HG03097 (cell line): Measurements from ENCODE around the gene NKTR.
"Not testable (repeated sequence)": the region's sequence is repeated elsewhere in the genome, so short reads cannot be mapped to it uniquely, and the experiment has no call there.

Source experiments
- ATAC-seq: cut with Tn5 transposase; IDR thresholded peaks from one replicate; pipeline ENCODE4 v1.9.1; 2021; ENCODE audit not compliant: unreplicated experiment, low FRiP score

The NKTR gene

DNA sequence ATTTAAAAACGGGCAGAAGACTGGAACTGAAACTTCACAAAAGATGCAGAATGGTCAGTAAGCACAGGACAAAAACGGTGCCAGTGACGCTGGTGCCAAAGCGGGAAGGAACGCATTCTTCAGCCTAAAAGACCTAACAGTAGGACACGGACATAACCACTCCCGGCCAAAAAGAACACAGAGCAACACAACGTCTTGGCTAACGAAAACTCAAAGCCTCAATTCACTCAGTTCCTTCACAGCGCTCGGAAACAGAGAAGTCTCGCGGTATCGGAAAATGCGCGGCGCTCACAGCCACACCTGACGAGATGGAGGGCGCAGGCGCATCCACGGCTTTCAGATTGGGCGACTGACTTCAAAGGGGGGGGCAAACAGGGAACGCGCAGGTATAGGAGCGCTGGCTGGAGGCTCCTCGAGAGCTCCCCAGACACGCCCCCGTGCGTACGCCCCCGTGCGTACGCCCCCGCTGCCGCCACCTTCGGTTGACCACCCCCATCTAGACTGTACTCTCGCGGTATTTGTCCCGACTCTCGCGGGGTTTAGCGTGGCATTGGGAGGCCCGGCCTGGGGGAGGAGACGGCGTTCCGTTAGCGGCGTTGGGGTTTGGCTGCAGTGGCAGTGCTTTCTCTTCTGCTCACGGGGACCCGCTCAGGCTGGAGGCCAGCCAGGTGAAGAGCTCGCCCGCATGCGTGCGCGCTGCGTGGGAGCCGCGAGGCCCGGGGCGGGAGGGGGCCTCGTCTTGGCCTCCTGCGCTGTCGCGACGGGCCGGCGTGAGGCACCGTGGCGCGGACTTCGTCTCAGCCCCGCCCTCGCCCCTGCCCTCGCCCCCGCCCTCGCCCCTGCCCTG is at the start of gene NKTR:
NKTR (plus strand) TSS at position 576 of the 847 bp plus-strand sequence. CDS start 321 bp downstream, outside the sequence.
- peak; percentile 84 for ATAC-seq

DNA sequence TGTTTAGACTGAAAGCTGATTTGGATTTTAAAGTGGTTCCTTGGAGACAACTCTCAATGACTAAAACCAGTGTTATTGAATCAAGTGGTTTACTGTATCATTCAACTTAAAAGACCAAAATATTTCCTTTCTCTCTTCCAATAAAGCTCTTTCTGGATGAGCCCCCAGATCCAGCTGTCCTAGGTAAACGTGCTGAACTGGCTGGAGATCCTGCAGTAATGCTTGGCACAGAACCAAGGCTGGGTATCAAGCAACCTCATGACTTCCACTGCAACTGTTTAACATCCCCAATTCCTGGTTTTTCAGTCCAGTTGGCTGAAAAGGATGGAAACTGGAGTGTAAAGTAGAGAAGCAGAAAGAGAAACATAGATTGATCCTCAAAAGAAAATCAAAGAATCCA is 47.7 kb upstream of the NKTR start:
- ATAC-seq, result no peak

DNA sequence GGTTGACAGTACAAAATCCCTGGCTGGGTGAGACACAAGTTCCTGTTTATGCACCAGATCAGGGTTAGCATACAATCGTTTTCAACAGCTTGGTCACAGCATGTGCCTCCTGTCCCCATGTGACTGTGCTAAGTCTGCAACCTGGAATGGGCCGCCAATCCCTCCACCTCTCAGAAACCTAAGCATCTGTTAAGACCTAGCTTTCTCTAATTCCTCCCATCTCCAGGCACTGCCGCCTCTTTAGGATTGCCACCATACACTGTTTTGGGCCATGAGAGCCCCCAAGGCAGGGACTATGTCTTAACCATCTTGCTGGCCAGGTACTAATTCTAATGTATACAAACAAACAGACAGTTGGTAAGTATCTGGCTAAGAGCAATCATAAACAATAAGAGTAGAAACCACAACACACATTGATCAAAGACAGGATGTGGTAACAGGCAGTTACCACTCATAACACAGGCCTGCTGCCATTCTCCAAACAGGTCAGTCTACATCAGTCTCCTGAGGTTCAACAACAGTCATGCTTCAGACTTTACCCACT is 44.3 kb upstream of the NKTR start:
- peak; percentile 56 for ATAC-seq

DNA sequence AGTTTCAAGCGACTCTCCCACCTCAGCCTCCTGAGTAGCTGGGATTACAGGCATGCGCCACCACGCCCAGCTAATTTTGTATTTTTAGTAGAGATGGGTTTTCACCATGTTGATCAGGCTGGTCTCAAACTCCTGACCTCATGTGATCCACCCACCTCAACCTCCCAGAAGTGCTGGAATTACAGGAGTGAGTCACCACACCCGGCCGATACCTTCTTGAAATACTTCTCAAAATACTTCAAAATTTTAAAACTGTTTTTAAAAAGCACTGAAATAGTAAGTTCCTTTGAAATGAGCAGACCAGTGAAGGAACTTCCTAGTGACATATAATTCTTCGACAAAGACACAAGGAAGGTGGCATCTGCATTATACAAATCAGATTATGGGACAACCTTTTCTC is 43.7 kb upstream of the NKTR start:
- not testable (repeated sequence) for ATAC-seq

DNA sequence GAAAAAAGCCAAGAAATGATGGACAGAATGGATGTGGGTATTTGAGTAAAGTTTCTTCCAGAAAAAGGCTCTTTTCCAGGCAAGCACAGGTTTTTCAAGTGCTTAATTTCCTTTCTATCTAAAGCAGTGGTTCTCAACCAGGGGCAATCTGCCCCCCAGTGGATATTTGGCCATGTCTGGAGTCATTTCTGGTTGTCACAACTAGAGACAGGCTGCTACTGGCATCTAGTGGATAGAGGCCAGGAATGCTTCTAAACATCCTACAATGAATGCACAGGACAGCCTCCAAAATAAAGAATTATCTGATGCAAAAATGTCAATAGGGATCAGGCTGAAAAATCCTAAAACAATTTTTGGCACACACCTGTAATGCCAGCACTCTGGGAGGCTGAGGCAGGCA is 42.6 kb upstream of the NKTR start:
- ATAC-seq, result no peak

- no peak for ATAC-seq
Measured at GRCh38 chr3:42562047-42562907, 38.2 kb upstream of the NKTR start.

DNA sequence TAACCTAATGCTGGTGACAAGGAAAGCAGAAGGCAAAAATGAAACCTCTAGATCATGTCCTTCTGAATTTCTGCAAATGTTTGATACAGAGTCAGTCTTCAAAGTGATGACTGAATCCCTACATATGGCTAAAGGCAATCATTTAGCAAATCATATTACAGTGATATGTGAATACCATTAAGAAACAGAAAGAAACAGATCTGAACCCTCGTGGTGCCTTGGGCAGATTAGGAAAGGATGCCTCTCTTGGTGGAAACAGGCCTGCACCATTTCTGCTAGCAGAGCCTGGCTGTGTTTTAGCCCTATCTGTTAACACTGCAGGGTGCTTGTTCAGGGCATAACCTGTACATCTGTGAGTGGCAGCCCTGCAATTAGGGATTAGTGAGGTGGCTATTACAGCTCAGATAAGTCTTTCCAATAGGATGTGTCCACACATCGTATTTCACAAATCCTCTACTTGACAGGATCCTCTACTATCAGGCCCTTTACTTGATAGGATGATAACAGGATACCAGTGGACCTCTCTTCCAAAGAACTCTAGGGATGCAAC is 30.8 kb upstream of the NKTR start:
- no peak for ATAC-seq

- ATAC-seq, result no peak
Measured at GRCh38 chr3:42572278-42572677, 28.2 kb upstream of the NKTR start.

GRCh38 chr3:42575137-42575741 is 25.2 kb upstream of the NKTR start:
- no peak for ATAC-seq

DNA sequence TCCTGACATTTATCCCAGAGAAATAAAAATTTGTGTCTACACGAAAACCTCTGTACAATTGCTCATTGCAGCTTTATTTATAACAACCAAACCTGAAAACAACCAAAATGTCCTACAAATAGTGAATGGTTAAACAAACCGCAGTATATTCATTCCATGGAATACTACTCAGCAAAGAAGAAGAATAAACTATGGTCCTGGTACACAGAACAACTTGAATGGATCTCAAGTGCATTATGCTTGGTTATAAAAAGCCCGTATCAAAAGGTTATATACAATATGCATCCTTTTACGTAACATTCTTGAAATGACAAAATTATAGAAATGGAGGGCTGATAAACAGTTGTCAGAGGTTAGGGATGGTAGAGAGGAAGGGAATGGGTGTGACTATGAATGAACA is 22.4 kb upstream of the NKTR start:
- no peak for ATAC-seq

GRCh38 chr3:42579346-42579745 is 21.1 kb upstream of the NKTR start:
- ATAC-seq, result not testable (repeated sequence)

GRCh38 chr3:42581400-42581708 is 19.1 kb upstream of the NKTR start:
- ATAC-seq, result no peak

GRCh38 chr3:42581709-42582473 is 18.6 kb upstream of the NKTR start, which contains the start of gene SEC22C:
Gene SEC22C, minus strand, starts transcription at chr3:42581967. Its CDS starts 12,921 bp downstream, at chr3:42569046.
- peak; percentile 86 for ATAC-seq

DNA sequence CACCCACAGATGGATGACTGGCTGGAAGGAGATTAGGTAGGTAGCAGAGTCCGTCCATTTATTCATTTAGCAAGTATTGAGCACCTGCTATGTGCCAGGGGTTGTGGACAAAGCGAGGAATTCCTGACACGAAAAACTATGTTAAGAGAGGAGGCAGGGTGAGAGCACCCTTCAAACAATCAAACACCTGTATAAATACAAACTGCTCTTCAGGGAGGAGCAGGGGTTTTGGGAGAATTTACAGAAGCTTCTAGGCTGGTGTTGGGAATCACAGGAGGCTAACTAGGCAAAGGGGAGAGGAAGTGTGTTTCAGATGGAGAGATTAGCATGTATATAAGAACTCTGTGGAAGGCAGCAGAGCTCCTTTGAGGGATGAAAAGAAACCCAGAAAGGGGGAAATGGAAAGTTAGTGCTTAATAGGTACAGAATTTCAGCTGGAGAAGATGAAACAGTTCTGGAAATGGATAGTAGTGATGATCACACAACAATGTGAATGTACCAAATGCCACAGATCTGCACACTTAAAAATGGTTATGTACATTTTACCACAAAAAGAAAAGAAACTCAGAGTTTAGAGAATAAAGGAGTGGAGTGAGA is 17.9 kb upstream of the NKTR start:
- no peak for ATAC-seq

DNA sequence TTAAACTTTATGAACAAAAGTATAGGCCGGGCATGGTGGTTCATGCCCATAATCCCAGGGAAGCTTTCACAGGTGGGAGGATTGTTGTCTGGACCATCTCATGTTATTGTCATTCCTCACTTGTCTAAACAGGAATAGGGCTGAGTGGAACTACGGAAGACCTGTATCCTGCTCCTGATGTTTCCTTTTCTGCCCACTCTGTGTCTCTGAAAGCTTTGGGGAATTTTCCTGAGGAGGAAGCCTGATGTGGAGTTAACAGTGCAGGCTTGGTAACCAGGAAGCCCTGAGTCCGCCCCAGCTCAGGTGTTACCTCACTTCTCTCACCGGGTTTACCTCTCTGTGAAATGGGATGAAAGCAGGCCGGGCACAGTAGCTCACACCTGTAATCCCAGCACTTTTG is 11.9 kb upstream of the NKTR start:
- no peak for ATAC-seq

DNA sequence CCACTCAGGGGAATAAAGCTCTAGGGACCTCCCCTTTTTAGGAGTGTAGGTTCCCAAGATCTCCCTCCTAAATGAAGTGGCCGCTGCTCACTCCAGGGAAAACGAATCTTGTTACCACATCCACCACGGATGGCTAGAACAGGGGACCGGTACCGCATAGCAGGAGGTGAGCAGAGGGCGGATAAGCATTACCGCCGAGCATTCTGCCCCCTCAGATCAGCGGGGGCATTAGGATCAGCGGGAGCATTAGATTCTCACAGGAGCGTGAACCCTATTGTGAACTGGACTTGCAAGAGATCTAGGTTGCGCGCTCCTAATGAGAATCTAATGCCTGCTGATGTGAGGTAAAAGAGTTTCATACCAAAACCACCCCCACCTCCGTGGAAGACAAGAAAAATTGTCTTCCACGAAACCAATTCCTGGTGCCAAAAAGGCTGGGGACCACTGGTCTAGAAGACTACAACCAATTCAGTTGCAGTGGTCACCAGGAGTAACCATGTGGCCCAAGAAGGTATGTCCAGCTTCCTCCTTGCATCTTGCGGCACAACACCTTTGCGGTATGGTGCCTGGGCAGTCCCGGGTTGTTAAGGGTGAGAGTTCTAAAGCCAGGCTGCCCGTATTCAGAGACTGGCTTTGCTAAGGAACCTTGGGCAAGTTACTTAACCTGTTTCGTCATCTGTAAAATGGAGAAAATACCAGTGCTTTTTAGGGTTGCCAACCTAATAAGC is 10.9 kb upstream of the NKTR start:
- ATAC-seq, result no peak

GRCh38 chr3:42590989-42591756 is 9.3 kb upstream of the NKTR start:
- ATAC-seq, result peak; percentile 1

DNA sequence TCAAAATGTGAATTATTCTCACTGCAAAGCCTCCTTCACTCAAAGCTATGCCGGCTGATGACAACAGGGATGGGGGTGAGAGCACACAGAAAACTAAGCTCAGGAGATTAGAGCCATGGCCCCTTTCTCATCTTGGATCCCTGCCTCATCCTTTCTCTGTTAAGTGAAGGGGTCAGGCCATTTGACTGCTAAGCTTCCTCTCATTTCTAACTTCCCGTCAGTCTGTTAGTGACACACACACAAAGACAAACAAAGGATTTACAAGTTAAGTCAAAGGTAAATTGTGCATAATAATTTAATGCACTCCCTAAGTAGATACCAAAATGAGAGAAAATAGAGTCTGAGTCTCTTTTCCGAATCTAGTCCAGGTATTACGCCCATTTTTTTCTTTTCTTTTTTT is 8.7 kb upstream of the NKTR start:
- no peak for ATAC-seq
